Body of pancreas (tissue), 4 donors: Measurements from ENCODE around the gene BNIPL.

Experiments
- POLR2A ChIP-seq, 3 donors: fragments of 450-650 bp; IDR thresholded peaks; one replicate each; pipeline ENCODE4 v1.6.1; 2016; ENCODE audit warnings: antibody characterized with exemption in 3 of 3, mild to moderate bottlenecking in 2 of 3
- TF ChIP-seq, protein P1 (sequence below), 7 experiments: fragments of 450-650 bp in 4 of 7; fragments of 200-600 bp in 3 of 7; sonication (generic) in 3 of 7; IDR thresholded peaks; one replicate each; pipeline ENCODE4 v1.5.1; 2016 to 2019; ENCODE audit warnings: antibody characterized with exemption in 7 of 7

GRCh38 chr1:151049458-151049857 lies 13.1 kb downstream of the BNIPL start:
- no peak for TF ChIP-seq POLR2A (IDR thresholded peaks at IDR 0.05)
- TF ChIP-seq, protein P1, sequence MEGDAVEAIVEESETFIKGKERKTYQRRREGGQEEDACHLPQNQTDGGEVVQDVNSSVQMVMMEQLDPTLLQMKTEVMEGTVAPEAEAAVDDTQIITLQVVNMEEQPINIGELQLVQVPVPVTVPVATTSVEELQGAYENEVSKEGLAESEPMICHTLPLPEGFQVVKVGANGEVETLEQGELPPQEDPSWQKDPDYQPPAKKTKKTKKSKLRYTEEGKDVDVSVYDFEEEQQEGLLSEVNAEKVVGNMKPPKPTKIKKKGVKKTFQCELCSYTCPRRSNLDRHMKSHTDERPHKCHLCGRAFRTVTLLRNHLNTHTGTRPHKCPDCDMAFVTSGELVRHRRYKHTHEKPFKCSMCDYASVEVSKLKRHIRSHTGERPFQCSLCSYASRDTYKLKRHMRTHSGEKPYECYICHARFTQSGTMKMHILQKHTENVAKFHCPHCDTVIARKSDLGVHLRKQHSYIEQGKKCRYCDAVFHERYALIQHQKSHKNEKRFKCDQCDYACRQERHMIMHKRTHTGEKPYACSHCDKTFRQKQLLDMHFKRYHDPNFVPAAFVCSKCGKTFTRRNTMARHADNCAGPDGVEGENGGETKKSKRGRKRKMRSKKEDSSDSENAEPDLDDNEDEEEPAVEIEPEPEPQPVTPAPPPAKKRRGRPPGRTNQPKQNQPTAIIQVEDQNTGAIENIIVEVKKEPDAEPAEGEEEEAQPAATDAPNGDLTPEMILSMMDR (IDR thresholded peaks at IDR 0.05), result no peak
